ENCODE data around the gene PRMT7. TPM values are rescaled to one million over a fixed set of nuclear protein-coding genes. Genes with fewer than 3 reads are reported as not detected.

PRMT7 gene
- total RNA-seq, 4 donors from 2014 or later, result 20.6 to 115 (median 38.5) TPM

GRCh38 chr16:68360956-68361355, 50.1 kb downstream of the PRMT7 start:
- DNase-seq, result no peak
- Histone ChIP-seq H3K36me3 (peaks cover 0 to 7% (median 0%) of the 10 kb centered on the region in 4 donors), H3K4me3 (no peak overlapping the region), H3K9me3 (no peaks in the 10 kb centered on the region), H3K4me1 (peaks cover 0 to 9% (median 0%) of the 10 kb centered on the region in 4 donors), H3K27ac (no peak overlapping the region), H3K27me3 (peaks cover under 1% of the 10 kb centered on the region)
- TF ChIP-seq POLR2AphosphoS5 (IDR thresholded peaks at IDR 0.05) (no peak), POLR2A (IDR thresholded peaks at IDR 0.05) (no peak), EP300 (IDR thresholded peaks at IDR 0.05; ENCODE audit: low read depth) (no peak)
- TF ChIP-seq, protein P1, sequence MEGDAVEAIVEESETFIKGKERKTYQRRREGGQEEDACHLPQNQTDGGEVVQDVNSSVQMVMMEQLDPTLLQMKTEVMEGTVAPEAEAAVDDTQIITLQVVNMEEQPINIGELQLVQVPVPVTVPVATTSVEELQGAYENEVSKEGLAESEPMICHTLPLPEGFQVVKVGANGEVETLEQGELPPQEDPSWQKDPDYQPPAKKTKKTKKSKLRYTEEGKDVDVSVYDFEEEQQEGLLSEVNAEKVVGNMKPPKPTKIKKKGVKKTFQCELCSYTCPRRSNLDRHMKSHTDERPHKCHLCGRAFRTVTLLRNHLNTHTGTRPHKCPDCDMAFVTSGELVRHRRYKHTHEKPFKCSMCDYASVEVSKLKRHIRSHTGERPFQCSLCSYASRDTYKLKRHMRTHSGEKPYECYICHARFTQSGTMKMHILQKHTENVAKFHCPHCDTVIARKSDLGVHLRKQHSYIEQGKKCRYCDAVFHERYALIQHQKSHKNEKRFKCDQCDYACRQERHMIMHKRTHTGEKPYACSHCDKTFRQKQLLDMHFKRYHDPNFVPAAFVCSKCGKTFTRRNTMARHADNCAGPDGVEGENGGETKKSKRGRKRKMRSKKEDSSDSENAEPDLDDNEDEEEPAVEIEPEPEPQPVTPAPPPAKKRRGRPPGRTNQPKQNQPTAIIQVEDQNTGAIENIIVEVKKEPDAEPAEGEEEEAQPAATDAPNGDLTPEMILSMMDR (IDR thresholded peaks at IDR 0.05), result no peak
- intact Hi-C loops (cut with DNase I; ENCODE audit: low total_unique reads), result no loop called here
- WGBS, 2 donors (ENCODE audit: low coverage in 1 of 2), result 86% methylated on average over 13 of the region's 14 CpGs; no CpG with 5 or more reads in 1 of the 2 donors
- in situ Hi-C loops (cut with MboI; ENCODE audit: low pct_ligation_motif_present in 1 of 4, low pct_unique_long_range_greater_than_20kb in 1 of 4, low sequenced_read_pairs in 3 of 4), result no loop called here

DNA sequence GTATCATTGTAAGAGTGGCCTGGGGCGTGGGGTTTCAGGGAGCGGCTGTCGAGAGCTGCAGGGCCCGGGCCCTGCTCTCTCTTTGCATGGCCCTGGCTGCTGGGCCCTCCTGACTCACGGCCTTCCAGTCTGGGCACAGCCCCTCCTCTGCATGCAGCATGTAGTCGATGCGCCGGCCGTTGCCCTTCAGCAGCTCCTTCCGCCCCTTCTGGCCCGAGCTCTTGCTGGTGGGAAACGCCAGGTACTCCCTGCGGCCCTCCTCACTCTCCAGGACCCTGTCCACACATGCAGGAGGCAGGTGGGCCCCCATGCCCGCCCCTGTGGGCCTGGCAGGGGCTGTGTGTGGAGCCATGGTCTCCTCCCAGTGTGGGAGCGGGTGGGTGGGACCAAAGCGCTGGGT, 50.7 kb downstream of the PRMT7 start:
- TF ChIP-seq, protein P1 (IDR thresholded peaks at IDR 0.05), result no peak
- Histone ChIP-seq H3K4me1 (peaks cover 0 to 9% (median 0%) of the 10 kb centered on the region in 4 donors), H3K9me3 (no peaks in the 10 kb centered on the region), H3K4me3 (no peak overlapping the region), H3K27ac (no peak overlapping the region), H3K27me3 (peaks cover 6% of the 10 kb centered on the region), H3K36me3 (peaks cover 0 to 5% (median 0%) of the 10 kb centered on the region in 4 donors)
- intact Hi-C loops (cut with DNase I; ENCODE audit: low total_unique reads) (no loop called here), in situ Hi-C loops (cut with MboI; ENCODE audit: low pct_ligation_motif_present in 1 of 4, low pct_unique_long_range_greater_than_20kb in 1 of 4, low sequenced_read_pairs in 3 of 4) (no loop called here)
- 74 to 100% methylated on average over 1 to 16 of the region's 16 CpGs for whole genome bisulfite sequencing, 2 donors (ENCODE audit: low coverage in 1 of 2)
- no peak for DNase-seq

- H3K4me1 ChIP-seq, result no peaks in the 10 kb centered on the region
- 80% methylated on average over 8 of the region's 8 CpGs; no CpG with 5 or more reads in 1 of the 2 donors for WGBS, 2 donors (ENCODE audit: low coverage in 1 of 2)
- no peaks in the 10 kb centered on the region for H3K36me3 ChIP-seq
- TF ChIP-seq, protein P1 (IDR thresholded peaks at IDR 0.05), result no peak
- no peak for DNase-seq
- peaks cover 6% of the 10 kb centered on the region for H3K27me3 ChIP-seq
- no peak overlapping the region for H3K27ac ChIP-seq
- intact Hi-C loops (cut with DNase I; ENCODE audit: low total_unique reads), result no loop called here
- H3K9me3 ChIP-seq, result no peaks in the 10 kb centered on the region
- no peak overlapping the region for H3K4me3 ChIP-seq
- in situ Hi-C loops (cut with MboI; ENCODE audit: low pct_ligation_motif_present in 1 of 4, low pct_unique_long_range_greater_than_20kb in 1 of 4, low sequenced_read_pairs in 3 of 4), result no loop called here
Measured at GRCh38 chr16:68362262-68362913, 51.6 kb downstream of the PRMT7 start.

GRCh38 chr16:68362947-68363657, 52.3 kb downstream of the PRMT7 start:
- no peak overlapping the region for H3K27ac ChIP-seq
- DNase-seq, result no peak
- peaks cover 6% of the 10 kb centered on the region for H3K27me3 ChIP-seq
- intact Hi-C loops (cut with DNase I; ENCODE audit: low total_unique reads), result no loop called here
- no peaks in the 10 kb centered on the region for H3K9me3 ChIP-seq
- in situ Hi-C loops (cut with MboI; ENCODE audit: low pct_ligation_motif_present in 1 of 4, low pct_unique_long_range_greater_than_20kb in 1 of 4, low sequenced_read_pairs in 3 of 4), result no loop called here
- TF ChIP-seq POLR2AphosphoS5 (IDR thresholded peaks at IDR 0.05), result no peak
- TF ChIP-seq EP300 (IDR thresholded peaks at IDR 0.05; ENCODE audit: low read depth), result no peak
- no peak for TF ChIP-seq POLR2A (IDR thresholded peaks at IDR 0.05)
- TF ChIP-seq, protein P1 (IDR thresholded peaks at IDR 0.05), result no peak
- H3K4me3 ChIP-seq, result no peak overlapping the region
- H3K4me1 ChIP-seq, result no peaks in the 10 kb centered on the region
- WGBS, 2 donors (ENCODE audit: low coverage in 1 of 2), result 82% methylated on average over 18 of the region's 18 CpGs; no CpG with 5 or more reads in 1 of the 2 donors
- H3K36me3 ChIP-seq, result no peaks in the 10 kb centered on the region
